Smooth muscle cell (in vitro differentiated cells): ENCODE results near the gene HERC6. TPM values are rescaled to one million over a fixed set of nuclear protein-coding genes. Genes with fewer than 3 reads are reported as not detected.
"Not testable (repeated sequence)": the region's sequence is repeated elsewhere in the genome, so short reads cannot be mapped to it uniquely, and the experiment has no call there.

Experiments
- DNase-seq: peaks from one replicate; lab custom pipeline; 2025; ENCODE audit not compliant: unreplicated experiment; lab: John Stamatoyannopoulos, UW
- H2AFZ ChIP-seq: fragments of 200-600 bp; sonication (generic); 2 replicates; pipeline ENCODE4 v1.6.0; 2016; ENCODE audit warnings: antibody characterized with exemption, low read depth, mild to moderate bottlenecking
- H3F3A ChIP-seq: fragments of 200-600 bp; sonication (generic); 2 replicates; pipeline ENCODE4 v1.6.0; 2017; ENCODE audit warnings: antibody characterized with exemption, low read depth
- H3K27ac ChIP-seq: fragments of 200-600 bp; sonication (generic); 2 replicates; pipeline ENCODE4 v1.5.1; 2016; ENCODE audit warnings: low read depth, mild to moderate bottlenecking
- H3K27me3 ChIP-seq: fragments of 200-600 bp; sonication (generic); 2 replicates; pipeline ENCODE4 v1.6.1; 2016; ENCODE audit warnings: low read depth, mild to moderate bottlenecking
- H3K36me3 ChIP-seq: fragments of 200-600 bp; sonication (generic); 2 replicates; pipeline ENCODE4 v1.5.1; 2016; ENCODE audit warnings: low read depth
- H3K4me1 ChIP-seq: fragments of 200-600 bp; sonication (generic); 2 replicates; pipeline ENCODE4 v1.5.1; 2016; ENCODE audit warnings: low read depth
- H3K4me2 ChIP-seq: fragments of 200-600 bp; sonication (generic); 2 replicates; pipeline ENCODE4 v1.6.0; 2016; ENCODE audit warnings: mild to moderate bottlenecking
- H3K4me3 ChIP-seq: fragments of 200-600 bp; sonication (generic); 2 replicates; pipeline ENCODE4 v1.5.1; 2016; ENCODE audit warnings: mild to moderate bottlenecking
- H3K79me2 ChIP-seq: fragments of 200-600 bp; sonication (generic); 2 replicates; pipeline ENCODE4 v1.6.0; 2016; ENCODE audit warnings: low read depth, mild to moderate bottlenecking
- H3K9ac ChIP-seq: fragments of 200-600 bp; sonication (generic); 2 replicates; pipeline ENCODE4 v1.6.0; 2016; ENCODE audit warnings: low read depth
- H3K9me3 ChIP-seq: fragments of 200-600 bp; sonication (generic); replicated peaks from 2 replicates; pipeline ENCODE4 v1.5.1; 2016; ENCODE audit warnings: low read depth
- H4K20me1 ChIP-seq: fragments of 200-600 bp; sonication (generic); 2 replicates; pipeline ENCODE4 v1.6.0; 2016; ENCODE audit warnings: low read depth
- WGBS: methylation state at CpG from one replicate; pipeline ENCODE4 v1.1.7; 2016; ENCODE audit warnings: low lambda C conversion rate; 5-methylcytosine and 5-hydroxymethylcytosine counted together
- polyA plus RNA-seq: library from polyadenylated mRNA; unstranded; fragments of >200 nt; fragmentation: Nextera tagmentation; extraction: Ambion mirVana; gene quantifications from 2 replicates; pipeline ENCODE4 v1.2.1, GENCODE V29; 2016
- total RNA-seq: library from RNA; depleted of rRNA; stranded (reverse); fragments of >200 nt; gene quantifications from 2 replicates; pipeline ENCODE4 v1.2.3, GENCODE V29; 2014
- TF ChIP-seq, protein P1 (sequence below): fragments of 200-600 bp; sonication (generic); IDR thresholded peaks from 2 replicates; pipeline ENCODE4 v1.5.1; 2017; ENCODE audit warnings: borderline replicate concordance, mild to moderate bottlenecking, antibody characterized with exemption; ENCODE audit not compliant: insufficient read depth, poor library complexity, severe bottlenecking

HERC6 gene
- total and polyA plus RNA-seq, 2 experiments from 2014 or later: 0.39 to 0.45 TPM

GRCh38 chr4:88446124-88446523, 67.5 kb downstream of the HERC6 start:
- Histone ChIP-seq H4K20me1 (no peaks in the 10 kb centered on the region), H3K79me2 (no peaks in the 10 kb centered on the region), H3F3A (no peaks in the 10 kb centered on the region), H3K36me3 (no peaks in the 10 kb centered on the region), H2AFZ (no peak overlapping the region), H3K9ac (no peak overlapping the region), H3K4me1 (no peaks in the 10 kb centered on the region), H3K4me2 (no peak overlapping the region), H3K4me3 (no peak overlapping the region), H3K9me3 (no peaks in the 10 kb centered on the region), H3K27ac (no peak overlapping the region), H3K27me3 (no peaks in the 10 kb centered on the region)
- DNase-seq: no peak
- WGBS: 74% methylated on average over 3 of the region's 3 CpGs
- TF ChIP-seq, protein P1, sequence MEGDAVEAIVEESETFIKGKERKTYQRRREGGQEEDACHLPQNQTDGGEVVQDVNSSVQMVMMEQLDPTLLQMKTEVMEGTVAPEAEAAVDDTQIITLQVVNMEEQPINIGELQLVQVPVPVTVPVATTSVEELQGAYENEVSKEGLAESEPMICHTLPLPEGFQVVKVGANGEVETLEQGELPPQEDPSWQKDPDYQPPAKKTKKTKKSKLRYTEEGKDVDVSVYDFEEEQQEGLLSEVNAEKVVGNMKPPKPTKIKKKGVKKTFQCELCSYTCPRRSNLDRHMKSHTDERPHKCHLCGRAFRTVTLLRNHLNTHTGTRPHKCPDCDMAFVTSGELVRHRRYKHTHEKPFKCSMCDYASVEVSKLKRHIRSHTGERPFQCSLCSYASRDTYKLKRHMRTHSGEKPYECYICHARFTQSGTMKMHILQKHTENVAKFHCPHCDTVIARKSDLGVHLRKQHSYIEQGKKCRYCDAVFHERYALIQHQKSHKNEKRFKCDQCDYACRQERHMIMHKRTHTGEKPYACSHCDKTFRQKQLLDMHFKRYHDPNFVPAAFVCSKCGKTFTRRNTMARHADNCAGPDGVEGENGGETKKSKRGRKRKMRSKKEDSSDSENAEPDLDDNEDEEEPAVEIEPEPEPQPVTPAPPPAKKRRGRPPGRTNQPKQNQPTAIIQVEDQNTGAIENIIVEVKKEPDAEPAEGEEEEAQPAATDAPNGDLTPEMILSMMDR: no peak

- no peaks in the 10 kb centered on the region for H3F3A ChIP-seq
- H3K9ac ChIP-seq: no peak overlapping the region
- TF ChIP-seq, protein P1: no peak
- no peak overlapping the region for H2AFZ ChIP-seq
- H3K4me2 ChIP-seq: no peak overlapping the region
- H3K27me3 ChIP-seq: no peaks in the 10 kb centered on the region
- H4K20me1 ChIP-seq: no peaks in the 10 kb centered on the region
- H3K36me3 ChIP-seq: no peaks in the 10 kb centered on the region
- H3K4me1 ChIP-seq: no peaks in the 10 kb centered on the region
- DNase-seq: no peak
- H3K4me3 ChIP-seq: no peak overlapping the region
- H3K27ac ChIP-seq: no peak overlapping the region
- H3K79me2 ChIP-seq: no peaks in the 10 kb centered on the region
- WGBS: 81% methylated on average over 5 of the region's 5 CpGs
- no peaks in the 10 kb centered on the region for H3K9me3 ChIP-seq
Observed at GRCh38 chr4:88447371-88448095, 68.9 kb downstream of the HERC6 start.

DNA sequence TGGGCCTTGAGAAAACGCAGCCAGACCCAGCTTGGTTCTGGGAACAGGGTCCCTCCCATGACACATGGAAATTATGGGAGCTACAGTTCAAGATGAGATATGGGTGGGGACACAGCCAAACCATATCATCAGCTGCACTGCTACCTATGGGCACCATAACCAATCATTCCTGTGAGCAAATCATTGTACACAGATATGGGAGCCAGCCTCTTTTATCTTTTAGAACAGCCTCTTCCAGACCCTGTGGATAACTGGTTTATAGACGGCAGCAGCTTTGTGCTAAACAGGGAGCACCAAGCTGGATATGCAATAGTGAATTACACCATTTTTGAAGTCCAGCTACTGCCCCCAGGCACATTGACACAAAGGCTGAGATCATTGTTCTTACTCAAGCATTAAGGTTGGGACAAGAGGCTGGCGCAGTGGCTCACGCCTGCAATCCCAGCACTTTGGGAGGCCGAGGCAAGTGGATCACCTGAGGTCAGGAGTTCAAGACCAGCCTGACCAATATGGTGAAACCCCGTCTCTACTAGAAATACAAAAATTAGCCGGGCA, 69.6 kb downstream of the HERC6 start:
- H2AFZ ChIP-seq, H3K27me3 ChIP-seq, H3K4me2 ChIP-seq, H3K4me3 ChIP-seq, H3K9ac ChIP-seq, H3K4me1 ChIP-seq, H3K9me3 ChIP-seq, H3F3A ChIP-seq, H4K20me1 ChIP-seq, H3K27ac ChIP-seq, H3K36me3 ChIP-seq, H3K79me2 ChIP-seq, DNase-seq: not testable (repeated sequence)
- WGBS: 90% methylated on average over 7 of the region's 7 CpGs

GRCh38 chr4:88448889-88449288, 70.2 kb downstream of the HERC6 start:
- H3K27ac ChIP-seq: no peak overlapping the region
- H3K4me1 ChIP-seq: no peaks in the 10 kb centered on the region
- H3F3A ChIP-seq: no peaks in the 10 kb centered on the region
- no peak overlapping the region for H3K9ac ChIP-seq
- H3K9me3 ChIP-seq: no peaks in the 10 kb centered on the region
- H3K4me3 ChIP-seq: no peak overlapping the region
- no peaks in the 10 kb centered on the region for H3K27me3 ChIP-seq
- H3K79me2 ChIP-seq: no peaks in the 10 kb centered on the region
- H3K4me2 ChIP-seq: no peak overlapping the region
- TF ChIP-seq, protein P1: no peak
- DNase-seq: no peak
- no peak overlapping the region for H2AFZ ChIP-seq
- no peaks in the 10 kb centered on the region for H3K36me3 ChIP-seq
- no peaks in the 10 kb centered on the region for H4K20me1 ChIP-seq
